Caki2 (cell line): ENCODE measurements around the gene SLC1A1. TPM values are rescaled to one million over a fixed set of nuclear protein-coding genes. Genes with fewer than 3 reads are reported as not detected.
A peak's percentile ranks its signal among the peaks of the same experiment; 100 is the strongest.
"Not testable (repeated sequence)": the region's sequence is repeated elsewhere in the genome, so short reads cannot be mapped to it uniquely, and the experiment has no call there.

Experiments
- DNase-seq: peaks from one replicate; pipeline ENCODE4 v3.0.0-alpha.2; 2015; ENCODE audit warnings: low read depth
- in situ Hi-C: cut with HindIII; loops from 2 replicates; pipeline ENCODE4 v1.10.0; 2016; ENCODE audit warnings: low sequenced_read_pairs, low pct_unique_long_range_greater_than_20kb, mixed read lengths
- total RNA-seq: library from RNA; depleted of rRNA; stranded (reverse); fragments of >200 nt; shearing (Covaris generic); gene quantifications from 2 replicates; pipeline ENCODE4 v1.2.3, GENCODE V29; 2014; ENCODE audit warnings: low replicate concordance

The SLC1A1 gene
- total RNA-seq, 1 experiment from 2014 or later = 41.6 TPM

DNA sequence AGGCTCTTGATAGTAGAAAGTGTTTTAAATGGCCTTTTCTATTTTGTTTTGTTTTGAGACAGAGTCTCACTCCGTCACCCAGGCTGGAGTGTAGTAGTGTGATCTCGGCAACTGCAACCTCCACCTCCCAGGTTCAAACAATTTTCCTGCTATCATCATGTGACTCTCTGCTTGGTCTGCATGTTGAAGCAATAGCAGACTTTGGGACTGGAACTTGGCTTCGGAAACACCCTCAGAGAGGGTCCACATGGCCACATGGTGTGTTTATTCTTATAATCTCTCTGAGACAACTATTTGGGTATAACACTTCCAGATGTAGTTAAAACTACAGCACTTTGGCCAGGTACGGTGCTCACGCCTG, 10.9 kb downstream of the SLC1A1 start:
- in situ Hi-C loops = no loop called here

DNA sequence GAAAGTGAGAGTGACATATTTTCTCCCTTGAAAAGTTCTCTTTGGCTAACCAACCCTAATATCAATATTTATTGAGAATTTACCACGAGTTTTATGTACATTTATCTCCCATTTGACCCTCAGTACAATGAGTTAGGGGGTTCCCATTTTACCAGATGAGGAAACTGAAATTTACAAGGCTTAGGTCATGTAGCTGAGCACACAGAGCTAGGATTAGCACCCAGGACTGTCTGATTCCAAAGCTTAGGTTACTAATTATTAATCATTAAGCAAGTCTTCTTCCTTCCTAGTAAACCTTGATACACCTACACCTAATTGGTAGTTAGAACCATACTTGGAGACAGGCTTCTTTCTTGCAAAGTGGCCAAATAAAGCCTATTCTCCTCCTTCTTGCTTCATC, 12.2 kb downstream of the SLC1A1 start:
- in situ Hi-C loops = no loop called here
- no peak for DNase-seq

More for the DNA sequence above, 10.9 kb downstream of the SLC1A1 start:
- no peak for DNase-seq

DNA sequence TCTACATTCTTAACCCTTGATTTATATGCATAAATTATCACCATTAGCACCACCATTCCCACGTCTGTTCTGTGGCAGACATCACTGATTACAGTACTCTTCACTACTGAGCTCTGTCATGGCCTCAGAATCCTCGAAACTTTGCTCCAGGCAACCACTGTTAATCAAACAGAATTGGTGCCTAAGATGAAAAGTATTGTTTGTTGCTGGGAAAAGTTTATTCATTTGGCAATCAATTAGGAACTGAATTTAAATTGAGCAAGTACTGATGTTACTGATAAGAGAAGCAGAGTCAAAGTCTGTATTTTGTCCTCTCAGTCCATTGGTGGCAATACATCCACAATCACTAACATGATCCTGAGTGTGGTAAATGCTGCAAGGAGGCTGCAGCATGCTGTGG, 12.8 kb downstream of the SLC1A1 start:
- in situ Hi-C loops = no loop called here
- DNase-seq = no peak

DNA sequence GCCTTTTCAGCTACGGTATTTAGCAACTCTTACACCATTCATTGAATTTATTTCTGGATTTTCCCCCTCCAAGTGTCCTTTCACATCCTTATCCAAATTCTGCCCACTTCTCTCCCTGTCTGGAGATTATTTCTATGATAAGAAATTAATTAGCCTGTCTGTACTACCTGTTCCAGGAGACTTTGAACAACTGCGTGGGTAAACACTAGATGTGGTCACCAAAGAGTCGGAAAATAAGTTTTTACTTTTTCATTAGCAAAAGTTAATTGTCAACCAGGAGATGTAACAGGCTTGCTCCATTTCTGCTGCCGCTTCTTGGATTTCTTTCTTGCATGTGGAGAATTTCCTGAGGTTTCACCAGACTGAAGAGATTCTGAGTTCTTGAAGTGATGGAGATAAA, 14.0 kb downstream of the SLC1A1 start:
- no peak for DNase-seq
- in situ Hi-C loops = no loop called here

DNA sequence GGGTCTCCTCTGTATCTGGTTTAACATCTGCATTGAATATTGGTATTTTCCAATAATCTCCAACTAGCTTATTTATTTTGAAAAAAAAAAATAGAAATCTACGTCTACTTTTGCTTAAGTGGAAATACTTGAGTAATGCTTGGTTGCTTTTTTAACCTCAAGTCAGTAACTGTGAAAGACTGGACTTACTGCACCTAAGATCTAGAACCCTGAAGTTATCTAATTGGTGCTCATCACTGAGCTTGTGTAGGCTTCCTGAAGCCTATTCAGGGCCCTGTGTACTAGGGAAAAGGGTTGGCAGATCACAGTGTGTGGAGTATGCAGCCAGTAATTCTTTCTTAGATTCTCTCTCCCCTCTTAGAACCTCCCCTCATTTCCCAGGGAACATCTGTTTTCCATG, 16.2 kb downstream of the SLC1A1 start:
- DNase-seq = no peak
- in situ Hi-C loops = no loop called here

DNA sequence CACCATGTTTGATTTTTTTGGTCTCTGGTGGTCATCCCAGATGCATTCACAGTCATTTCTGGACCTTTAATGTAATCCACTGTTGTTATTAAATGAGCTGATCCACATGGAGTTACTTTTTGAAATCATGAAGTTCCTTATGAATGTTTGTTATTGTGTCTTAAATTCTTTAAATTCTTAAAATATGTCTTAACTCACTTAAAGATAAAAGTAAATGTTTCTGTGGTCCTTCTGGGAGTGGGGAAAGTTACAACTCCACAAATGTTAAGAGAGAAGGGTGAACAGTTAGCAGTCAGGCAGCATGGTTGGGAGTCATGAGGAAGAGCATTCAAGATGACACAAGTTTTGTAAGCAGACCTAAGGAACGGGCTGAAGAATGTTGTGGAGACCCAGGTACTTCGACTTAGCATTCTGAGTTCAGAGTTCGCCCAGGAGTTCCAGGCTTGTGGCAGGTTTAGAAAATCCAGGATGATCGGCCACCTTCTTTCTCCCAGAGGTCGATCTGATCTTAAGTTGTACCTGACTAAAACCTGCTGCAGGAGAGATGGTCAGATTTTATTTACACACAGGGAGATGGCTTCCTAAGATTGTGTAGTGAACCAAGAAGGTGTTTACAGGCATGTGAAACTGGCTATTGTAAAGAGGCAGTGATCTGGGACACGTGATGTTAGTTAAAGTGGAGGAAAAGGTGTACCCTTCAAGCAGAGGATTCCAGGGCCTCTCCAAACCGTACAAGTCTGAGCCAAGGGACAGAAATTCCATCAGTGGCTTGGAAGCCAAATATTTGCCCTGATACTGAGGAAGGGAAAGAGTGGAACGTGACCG, 17.2 kb downstream of the SLC1A1 start:
- DNase-seq = peak; percentile 55
- in situ Hi-C loops = no loop called here

DNA sequence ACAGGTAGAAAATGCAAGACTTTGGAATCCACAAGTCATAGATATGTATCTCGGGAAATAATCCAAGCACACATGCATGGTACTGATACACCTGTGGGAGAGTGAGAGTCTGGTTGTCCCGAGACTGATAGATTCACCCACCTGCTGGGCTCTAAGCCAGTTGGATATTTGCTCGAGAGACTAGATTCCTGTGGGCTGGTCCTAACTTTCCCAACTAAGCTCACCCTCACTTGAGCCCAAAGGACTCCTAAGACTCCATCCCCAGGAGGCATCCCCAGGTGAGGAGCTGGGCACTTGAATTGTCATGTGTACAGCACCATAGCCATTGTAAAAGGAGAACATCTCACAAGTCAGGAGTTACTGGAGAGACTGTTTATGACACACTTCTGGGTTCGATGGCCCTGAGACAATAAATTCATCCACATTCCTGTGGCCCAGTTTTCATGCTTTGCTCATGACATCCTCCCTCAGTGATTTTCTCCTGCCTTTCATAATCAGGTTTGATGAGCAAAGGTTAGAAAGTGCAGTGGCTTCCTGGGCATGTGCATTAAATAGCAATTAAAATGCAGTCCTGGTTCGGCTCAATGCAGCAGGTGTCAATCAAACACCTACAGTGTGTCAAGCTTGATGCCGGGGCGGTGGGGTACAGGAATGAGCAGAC, 18.1 kb downstream of the SLC1A1 start:
- DNase-seq = peak; percentile 70
- in situ Hi-C loops = no loop called here

DNA sequence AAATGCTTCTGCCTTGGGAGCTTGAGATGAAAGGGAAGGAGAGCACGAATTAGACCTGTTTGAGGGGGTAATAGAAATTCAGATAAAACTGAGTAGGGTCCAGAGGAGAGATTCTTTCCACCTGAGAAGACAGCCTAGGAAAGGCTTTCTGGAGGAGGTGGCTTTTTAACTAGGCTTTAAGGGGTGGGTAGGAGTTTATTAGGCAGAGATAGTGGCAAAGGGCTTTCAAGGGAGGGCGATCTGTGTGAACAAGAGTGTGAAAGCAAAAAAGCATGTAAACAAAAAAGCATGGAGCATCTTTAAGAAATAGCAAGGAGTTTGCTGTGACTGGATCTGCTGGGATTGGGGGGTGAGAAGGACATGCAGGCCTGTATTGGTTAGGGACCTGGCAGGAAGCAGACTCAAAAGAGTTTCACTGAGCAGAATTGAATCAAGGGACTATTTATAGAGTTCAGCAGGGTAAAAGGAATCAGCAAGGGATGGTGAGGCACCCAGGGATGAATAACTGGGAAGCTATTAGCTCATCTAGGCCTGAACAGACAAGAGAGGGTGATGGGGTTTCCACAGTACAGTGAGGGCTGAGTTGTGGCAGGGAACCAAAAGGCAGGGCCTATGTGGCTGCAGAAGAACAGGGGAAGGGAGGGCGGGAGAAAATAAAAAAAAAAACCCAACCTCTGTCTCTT, 18.8 kb downstream of the SLC1A1 start:
- peak; percentile 31 for DNase-seq
- in situ Hi-C loops = no loop called here

DNA sequence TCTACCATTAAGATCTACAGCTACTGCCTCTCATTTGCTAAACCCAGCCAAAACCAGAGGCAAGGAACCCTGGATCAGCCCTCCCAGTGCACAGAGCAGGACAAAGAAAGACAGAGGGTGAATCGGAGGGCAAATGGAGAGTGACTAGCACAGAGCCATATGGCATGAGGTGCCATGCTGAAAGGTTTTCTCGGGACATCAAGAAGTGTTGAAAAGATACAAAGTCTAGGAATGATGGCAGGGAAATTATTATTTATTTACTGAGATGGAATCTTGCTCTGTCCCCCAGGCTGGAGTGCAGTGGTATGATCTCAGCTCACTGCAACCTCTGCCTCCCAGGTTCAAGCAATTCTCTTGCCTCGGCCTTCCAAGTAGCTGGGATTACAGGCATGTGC, 19.3 kb downstream of the SLC1A1 start:
- in situ Hi-C loops = no loop called here
- DNase-seq = no peak

DNA sequence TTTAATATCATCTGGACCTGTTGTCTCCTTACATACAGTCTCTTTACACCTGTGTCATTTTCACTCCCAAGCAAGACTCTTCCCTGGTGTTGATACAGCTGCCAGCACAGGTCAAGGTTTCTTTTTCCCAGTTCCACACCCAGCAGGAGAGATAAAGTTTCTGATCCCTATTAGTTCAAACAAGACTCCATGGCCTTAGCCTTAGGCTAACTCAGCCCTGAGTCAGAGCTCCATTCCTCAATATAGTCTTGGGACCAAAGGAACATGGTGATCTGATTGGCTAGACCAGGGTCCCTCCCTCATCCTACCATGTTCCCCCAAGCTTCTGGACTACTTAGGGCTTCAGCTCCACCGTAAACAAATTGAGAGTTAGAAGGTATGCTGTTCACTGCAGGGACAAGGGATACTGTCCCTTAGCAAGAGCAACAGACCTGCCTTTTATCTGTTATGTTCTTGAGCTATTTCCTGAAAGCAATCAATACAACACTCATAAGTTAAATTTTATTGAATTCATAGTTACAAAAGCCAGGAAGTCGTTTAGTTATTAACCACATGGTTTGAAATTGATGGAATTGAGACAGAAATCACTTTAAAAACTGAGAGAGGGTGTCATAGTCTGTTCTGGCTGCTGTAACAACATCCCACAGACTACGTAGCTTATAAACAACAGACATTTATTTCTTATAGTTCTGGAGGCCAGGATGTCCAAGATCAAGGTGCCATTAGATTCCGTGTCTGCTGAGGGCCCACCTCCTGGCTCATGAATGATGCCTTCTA, 20.5 kb downstream of the SLC1A1 start:
- DNase-seq = peak; percentile 30
- in situ Hi-C loops = no loop called here

DNA sequence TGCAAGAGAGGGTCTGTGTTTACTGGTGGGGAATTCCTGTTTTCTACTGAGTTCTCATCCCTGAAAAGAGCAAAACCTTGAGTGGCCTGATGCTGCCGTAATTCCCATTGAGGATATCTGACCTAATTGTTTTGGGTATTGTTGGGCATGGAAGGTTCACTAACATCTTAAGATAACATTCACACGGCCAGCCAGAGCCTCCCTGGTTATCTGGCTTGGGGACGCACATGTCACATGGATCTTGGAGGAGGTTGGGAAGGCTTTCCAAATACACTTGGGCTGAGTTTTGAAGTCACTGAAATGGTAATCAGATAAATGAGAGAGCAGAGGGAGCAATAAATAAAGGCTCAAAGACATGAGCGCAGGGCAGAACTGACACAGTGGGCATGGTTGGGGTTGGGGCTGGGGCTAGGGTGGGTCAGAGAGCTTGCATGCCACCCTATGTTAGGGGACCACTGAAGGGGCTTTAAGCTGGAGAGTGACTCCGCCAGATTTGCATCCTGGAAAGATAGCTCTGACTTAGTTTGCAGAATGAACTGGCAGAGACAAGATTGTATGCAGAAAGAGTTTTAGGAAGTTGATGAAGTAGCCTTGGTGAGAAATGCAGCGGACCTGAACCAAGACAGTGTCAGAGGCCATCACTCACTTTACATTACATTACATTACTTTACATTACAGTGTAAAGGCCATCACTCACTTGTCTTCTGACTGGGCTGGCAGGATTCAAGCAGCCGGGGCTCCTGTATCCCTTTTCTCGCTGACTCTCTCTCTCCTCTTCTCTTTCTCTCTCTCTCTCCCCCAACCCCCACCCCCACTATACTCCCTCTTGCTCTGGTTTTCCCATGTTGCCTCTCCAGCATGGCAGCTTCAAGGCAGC, 24.2 kb downstream of the SLC1A1 start:
- in situ Hi-C loops = no loop called here
- no peak for DNase-seq

DNA sequence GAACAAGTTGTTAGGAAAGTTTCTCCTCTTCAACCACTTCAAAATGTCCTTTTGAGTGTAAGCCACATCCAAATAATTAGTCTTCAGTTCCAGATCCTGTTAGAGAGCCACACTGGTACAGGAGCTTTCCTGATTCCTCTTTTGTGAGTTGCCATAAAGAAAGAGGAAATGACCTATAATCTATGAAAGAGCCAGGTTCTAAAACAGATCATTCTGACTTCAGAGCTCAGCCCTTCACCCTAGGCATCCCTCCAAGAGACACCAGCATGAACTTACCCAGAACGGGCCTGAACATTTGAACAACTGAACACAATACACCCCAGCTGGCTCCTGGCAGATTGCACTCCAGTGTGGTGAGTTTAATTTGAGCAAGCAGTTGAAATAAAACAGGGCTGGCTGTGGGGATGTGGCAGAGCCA, 25.7 kb downstream of the SLC1A1 start:
- in situ Hi-C loops = no loop called here

DNA sequence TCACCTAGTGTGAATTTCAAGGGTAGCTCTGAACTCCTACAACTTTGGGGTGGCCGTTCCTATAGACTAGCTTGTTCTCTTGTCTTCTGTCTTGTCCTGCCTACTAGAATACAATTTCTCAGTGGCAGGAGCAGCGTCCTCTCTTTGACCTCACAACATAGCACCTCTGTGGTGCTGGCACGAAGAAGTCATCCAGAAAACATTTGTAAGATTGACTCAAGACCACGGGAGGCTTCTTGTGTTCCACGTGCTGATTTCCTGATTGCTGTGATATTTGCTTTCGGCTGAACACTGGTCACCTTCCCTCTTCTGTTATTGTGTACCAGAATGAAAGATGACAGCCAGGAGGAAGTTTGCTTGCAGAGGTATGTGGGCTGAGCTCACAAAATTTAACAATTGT, 27.0 kb downstream of the SLC1A1 start:
- peak; percentile 60 for DNase-seq
- in situ Hi-C loops = no loop called here

More for the DNA sequence above, 25.7 kb downstream of the SLC1A1 start:
- DNase-seq = no peak

DNA sequence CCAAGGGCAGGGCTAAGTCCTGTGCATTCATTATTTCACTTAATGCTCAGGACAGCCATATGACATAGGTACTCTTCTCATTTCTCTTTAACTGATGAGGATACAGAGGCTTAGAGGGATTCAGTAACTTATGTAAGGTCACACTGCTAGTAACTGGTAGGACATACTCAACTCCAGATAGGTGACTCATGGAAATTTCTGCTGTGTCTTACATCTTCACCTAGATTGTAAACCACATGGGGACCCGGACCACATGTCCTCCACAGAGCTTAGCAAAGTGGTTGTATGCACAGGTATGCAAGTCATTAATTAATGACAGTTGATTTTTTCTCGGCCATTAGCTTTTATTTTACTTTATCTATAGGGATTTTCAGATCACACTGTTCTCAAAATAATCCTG, 29.3 kb downstream of the SLC1A1 start:
- no peak for DNase-seq
- in situ Hi-C loops = no loop called here

DNA sequence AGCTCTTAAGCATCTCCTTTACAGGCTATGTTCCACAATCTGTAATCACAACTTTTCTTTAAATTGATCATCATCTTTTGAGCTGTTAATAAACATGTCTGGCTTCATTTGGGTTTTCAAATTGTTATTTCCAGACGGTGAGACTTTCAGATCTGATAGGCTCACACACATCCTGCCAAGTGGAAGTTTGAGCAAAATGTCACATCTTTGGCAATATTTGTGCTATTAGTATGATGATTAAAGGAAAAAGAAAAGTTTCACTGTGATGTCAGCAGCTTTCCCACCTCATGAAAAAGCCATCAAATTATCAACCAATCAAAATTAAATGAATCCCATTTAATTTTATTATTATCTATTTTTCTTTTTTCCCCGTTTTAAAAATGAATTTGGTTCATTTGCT, 29.8 kb downstream of the SLC1A1 start:
- DNase-seq = no peak
- in situ Hi-C loops = no loop called here

DNA sequence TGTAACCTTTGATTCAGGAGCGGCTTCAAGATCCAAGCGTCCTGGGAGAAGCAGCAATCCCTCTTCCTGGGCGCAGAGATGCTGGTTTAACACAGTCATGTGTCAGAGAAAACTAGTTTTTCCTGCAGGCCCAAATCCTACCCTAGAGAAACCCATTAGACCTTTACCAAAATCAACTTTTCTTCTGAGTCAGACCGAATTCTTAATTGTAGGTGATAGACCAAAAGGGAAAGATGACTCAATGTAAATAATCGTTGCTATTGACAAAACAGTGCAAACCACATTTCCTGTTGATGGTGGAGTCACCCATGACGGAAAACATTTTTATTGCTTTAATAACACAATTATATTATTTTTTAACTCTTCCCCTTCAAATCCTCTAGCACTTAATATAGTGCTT, 40.1 kb downstream of the SLC1A1 start:
- DNase-seq = no peak
- in situ Hi-C loops = no loop called here

DNA sequence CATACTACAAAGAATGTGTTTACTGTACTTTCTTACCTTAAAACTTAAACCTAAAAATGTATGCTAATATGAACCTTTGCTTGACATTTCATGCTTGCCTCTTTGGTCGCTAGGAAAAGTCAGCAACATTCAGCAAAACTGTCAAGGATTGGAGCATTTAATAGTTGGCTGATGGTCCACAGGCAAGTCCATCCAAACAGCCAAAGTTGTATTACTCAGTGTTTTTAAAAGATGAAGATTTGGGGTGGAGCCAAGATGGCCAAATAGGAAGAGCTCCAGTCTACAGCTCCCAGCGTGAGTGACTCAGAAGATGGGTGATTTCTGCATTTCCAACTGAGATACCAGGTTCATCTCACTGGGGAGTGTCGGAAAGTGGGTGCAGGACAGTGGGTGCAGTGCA, 40.6 kb downstream of the SLC1A1 start:
- DNase-seq, in situ Hi-C loops: not testable (repeated sequence)

DNA sequence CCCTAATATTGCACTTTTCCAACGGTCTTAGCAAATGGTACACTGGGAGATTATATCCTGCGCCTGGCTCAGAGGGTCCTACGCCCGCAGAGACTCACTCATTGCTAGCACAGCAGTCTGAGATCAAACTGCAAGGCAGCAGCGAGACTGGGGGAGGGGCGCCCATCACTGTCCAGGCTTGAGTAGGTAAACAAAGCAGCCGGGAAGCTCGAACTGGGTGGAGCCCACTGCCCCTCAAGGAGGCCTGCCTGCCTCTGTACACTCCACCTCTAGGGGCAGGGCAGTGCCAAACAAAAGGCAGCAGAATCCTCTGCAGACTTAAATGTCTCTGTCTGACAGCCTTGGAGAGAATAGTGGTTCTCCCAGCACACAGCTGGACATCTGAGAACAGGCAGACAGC, 41.1 kb downstream of the SLC1A1 start:
- in situ Hi-C loops = not testable (repeated sequence)

More for the DNA sequence above, 41.1 kb downstream of the SLC1A1 start:
- DNase-seq = not testable (repeated sequence)
